Endodermal cell (in vitro differentiated cells): ENCODE measurements around the gene TTC9B. TPM values are rescaled to one million over a fixed set of nuclear protein-coding genes. Genes with fewer than 3 reads are reported as not detected.

Experiments used
- DNase-seq: peaks from one replicate; pipeline ENCODE4 v3.0.0-alpha.2; 2017
- H3K27ac ChIP-seq: 2 replicates; pipeline ENCODE4 v1.5.1; 2013; ENCODE audit warnings: mild to moderate bottlenecking, low read depth, low read length, moderate library complexity
- H3K27me3 ChIP-seq: 2 replicates; pipeline ENCODE4 v1.6.1; 2013; ENCODE audit warnings: mild to moderate bottlenecking, low read length, moderate library complexity; ENCODE audit not compliant: insufficient read depth, control insufficient read depth, poor library complexity, severe bottlenecking
- H3K36me3 ChIP-seq: 2 replicates; pipeline ENCODE4 v1.7.0; 2013; ENCODE audit warnings: mild to moderate bottlenecking, low read length, moderate library complexity; ENCODE audit not compliant: control insufficient read depth, insufficient read depth
- H3K4me1 ChIP-seq: one replicate; pipeline ENCODE4 v1.7.0; 2013; ENCODE audit warnings: low read length; ENCODE audit not compliant: control insufficient read depth, insufficient read depth
- H3K4me3 ChIP-seq: 2 replicates; pipeline ENCODE4 v1.5.1; 2013; ENCODE audit warnings: mild to moderate bottlenecking, low read length, moderate library complexity
- H3K9ac ChIP-seq: 2 replicates; pipeline ENCODE4 v1.6.1; 2013; ENCODE audit warnings: mild to moderate bottlenecking, low read length, moderate library complexity; ENCODE audit not compliant: poor library complexity, severe bottlenecking; ENCODE audit errors: extremely low read depth
- H3K9me3 ChIP-seq: 2 replicates; pipeline ENCODE4 v1.6.1; 2013; ENCODE audit warnings: mild to moderate bottlenecking, low read length, moderate library complexity; ENCODE audit not compliant: control insufficient read depth
- H3K27ac Mint-ChIP-seq: 2 replicates; pipeline ENCODE4 v1.8.0; 2020; ENCODE audit warnings: mixed read lengths
- H3K27me3 Mint-ChIP-seq: 2 replicates; pipeline ENCODE4 v1.8.0; 2021; ENCODE audit warnings: mild to moderate bottlenecking, mixed read lengths; ENCODE audit not compliant: insufficient read depth
- H3K36me3 Mint-ChIP-seq: 2 replicates; pipeline ENCODE4 v1.8.0; 2020; ENCODE audit warnings: low read depth, mixed read lengths
- H3K4me1 Mint-ChIP-seq: 2 replicates; pipeline ENCODE4 v1.8.0; 2020; ENCODE audit warnings: mixed read lengths
- H3K4me3 Mint-ChIP-seq: 2 replicates; pipeline ENCODE4 v1.8.0; 2020; ENCODE audit warnings: mild to moderate bottlenecking, moderate library complexity, mixed read lengths
- H3K9me3 Mint-ChIP-seq: 2 replicates; pipeline ENCODE4 v1.8.0; 2020; ENCODE audit warnings: mild to moderate bottlenecking, mixed read lengths
- WGBS, 2 experiments: methylation state at CpG; one replicate each; pipeline versions ENCODE4 v1.1.5 to v1.1.7; 2013; ENCODE audit warnings: missing lambda C conversion rate in 2 of 2, mixed read lengths in 1 of 2; ENCODE audit not compliant: insufficient coverage in 1 of 2, insufficient read length in 1 of 2; 5-methylcytosine and 5-hydroxymethylcytosine counted together
- total RNA-seq, 2 donors: library from RNA; stranded (reverse); fragmentation: NEBNext Ultra II Directional in 1 of 2; extraction: Animal tissue kit (Norgen Biotek cat#: 25700) in 1 of 2; gene quantifications; 2 replicates in 1 of 2; 3 replicates in 1 of 2; pipeline ENCODE4 v1.2.1, GENCODE V29; 2021
- TF ChIP-seq, protein P1 (sequence below): fragments of 200-600 bp; sonication (generic); conservative IDR thresholded peaks from 2 replicates; pipeline ENCODE4 v1.5.0; 2021; ENCODE audit warnings: antibody characterized with exemption, mild to moderate bottlenecking

The TTC9B gene
- total RNA-seq, 2 donors from 2014 or later, result not detected

DNA sequence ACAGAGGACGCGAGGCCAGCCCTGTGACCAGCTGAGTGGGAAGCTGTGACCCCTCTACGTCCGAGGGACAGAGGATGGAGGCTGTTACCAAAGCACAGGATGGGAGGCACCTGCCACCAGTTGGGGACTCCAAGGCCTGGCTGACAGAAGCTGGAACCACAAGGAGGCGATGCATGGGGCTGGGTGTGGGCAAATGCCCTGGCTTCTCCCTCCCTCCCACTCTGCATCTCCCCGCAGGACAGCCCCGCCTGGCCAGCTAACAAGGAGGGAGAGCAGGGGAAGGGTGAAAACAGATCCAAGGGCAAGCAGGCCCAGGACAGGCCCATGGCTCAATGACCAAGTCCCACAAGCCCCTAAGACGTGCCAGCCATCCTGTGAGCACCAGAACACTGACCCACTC lies 38.3 kb upstream of the TTC9B start:
- no peak overlapping the region for H3K4me3 ChIP-seq
- Mint-ChIP-seq H3K4me3 (no peak overlapping the region), H3K27me3 (no peaks in the 10 kb centered on the region), H3K27ac (peak overlapping the region; percentile 88), H3K36me3 (peaks cover 52% of the 10 kb centered on the region), H3K4me1 (peaks cover 40% of the 10 kb centered on the region), H3K9me3 (no peaks in the 10 kb centered on the region)
- no peak for DNase-seq
- no peak overlapping the region for H3K9ac ChIP-seq
- TF ChIP-seq, protein P1, sequence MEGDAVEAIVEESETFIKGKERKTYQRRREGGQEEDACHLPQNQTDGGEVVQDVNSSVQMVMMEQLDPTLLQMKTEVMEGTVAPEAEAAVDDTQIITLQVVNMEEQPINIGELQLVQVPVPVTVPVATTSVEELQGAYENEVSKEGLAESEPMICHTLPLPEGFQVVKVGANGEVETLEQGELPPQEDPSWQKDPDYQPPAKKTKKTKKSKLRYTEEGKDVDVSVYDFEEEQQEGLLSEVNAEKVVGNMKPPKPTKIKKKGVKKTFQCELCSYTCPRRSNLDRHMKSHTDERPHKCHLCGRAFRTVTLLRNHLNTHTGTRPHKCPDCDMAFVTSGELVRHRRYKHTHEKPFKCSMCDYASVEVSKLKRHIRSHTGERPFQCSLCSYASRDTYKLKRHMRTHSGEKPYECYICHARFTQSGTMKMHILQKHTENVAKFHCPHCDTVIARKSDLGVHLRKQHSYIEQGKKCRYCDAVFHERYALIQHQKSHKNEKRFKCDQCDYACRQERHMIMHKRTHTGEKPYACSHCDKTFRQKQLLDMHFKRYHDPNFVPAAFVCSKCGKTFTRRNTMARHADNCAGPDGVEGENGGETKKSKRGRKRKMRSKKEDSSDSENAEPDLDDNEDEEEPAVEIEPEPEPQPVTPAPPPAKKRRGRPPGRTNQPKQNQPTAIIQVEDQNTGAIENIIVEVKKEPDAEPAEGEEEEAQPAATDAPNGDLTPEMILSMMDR, result no peak
- H3K4me1 ChIP-seq, result peaks cover 41% of the 10 kb centered on the region
- 90 to 91% methylated on average over 4 to 7 of the region's 8 CpGs for WGBS, 2 experiments
- H3K27me3 ChIP-seq, result no peaks in the 10 kb centered on the region
- peaks cover 40% of the 10 kb centered on the region for H3K36me3 ChIP-seq
- H3K27ac ChIP-seq, result no peak overlapping the region
- H3K9me3 ChIP-seq, result no peaks in the 10 kb centered on the region

- TF ChIP-seq, protein P1, result no peak
- H3K27ac Mint-ChIP-seq, result peak overlapping the region; percentile 88
These were observed 37.5 kb upstream of the TTC9B start for GRCh38 chr19:40255619-40256166.

GRCh38 chr19:40254714-40255418 lies 36.7 kb upstream of the TTC9B start:
- Histone ChIP-seq H3K9me3 (no peaks in the 10 kb centered on the region), H3K27ac (peak overlapping the region; percentile 41), H3K4me1 (peaks cover 41% of the 10 kb centered on the region), H3K9ac (peak overlapping the region; percentile 49), H3K36me3 (peaks cover 44% of the 10 kb centered on the region), H3K4me3 (peak overlapping the region; percentile 67), H3K27me3 (no peaks in the 10 kb centered on the region)
- no peaks in the 10 kb centered on the region for H3K9me3 Mint-ChIP-seq
- no peaks in the 10 kb centered on the region for H3K27me3 Mint-ChIP-seq
- TF ChIP-seq, protein P1, result peak; percentile 42
- DNase-seq, result no peak
- WGBS, 2 experiments, result 90% methylated on average over 16 of the region's 16 CpGs
- H3K4me3 Mint-ChIP-seq, result peak overlapping the region; percentile 36
- peak overlapping the region; percentile 88 for H3K27ac Mint-ChIP-seq
- H3K36me3 Mint-ChIP-seq, result peaks cover 51% of the 10 kb centered on the region
- peaks cover 40% of the 10 kb centered on the region for H3K4me1 Mint-ChIP-seq

More at GRCh38 chr19:40255619-40256166, 37.5 kb upstream of the TTC9B start:
- H3K9me3 ChIP-seq, result no peaks in the 10 kb centered on the region
- Mint-ChIP-seq H3K36me3 (peaks cover 49% of the 10 kb centered on the region), H3K9me3 (no peaks in the 10 kb centered on the region), H3K27me3 (no peaks in the 10 kb centered on the region), H3K4me1 (peaks cover 40% of the 10 kb centered on the region), H3K4me3 (peak overlapping the region; percentile 36)
- peaks cover 42% of the 10 kb centered on the region for H3K36me3 ChIP-seq
- peaks cover 41% of the 10 kb centered on the region for H3K4me1 ChIP-seq
- no peaks in the 10 kb centered on the region for H3K27me3 ChIP-seq
- whole genome bisulfite sequencing, 2 experiments, result 60 to 83% methylated on average over 1 to 3 of the region's 3 CpGs
- H3K4me3 ChIP-seq, result peak overlapping the region; percentile 67
- DNase-seq, result peak; percentile 67
- H3K27ac ChIP-seq, result peak overlapping the region; percentile 41
- peak overlapping the region; percentile 49 for H3K9ac ChIP-seq
